ENCODE measurements around the gene CFL1. TPM values are rescaled to one million over a fixed set of nuclear protein-coding genes. Genes with fewer than 3 reads are reported as not detected.

CFL1 gene
- total and polyA plus RNA-seq, 2 of the 8 experiments (the other 6 are each of a cell fraction or from before 2014, with no cell fraction given) = 1,252 to 1,365 TPM

DNA sequence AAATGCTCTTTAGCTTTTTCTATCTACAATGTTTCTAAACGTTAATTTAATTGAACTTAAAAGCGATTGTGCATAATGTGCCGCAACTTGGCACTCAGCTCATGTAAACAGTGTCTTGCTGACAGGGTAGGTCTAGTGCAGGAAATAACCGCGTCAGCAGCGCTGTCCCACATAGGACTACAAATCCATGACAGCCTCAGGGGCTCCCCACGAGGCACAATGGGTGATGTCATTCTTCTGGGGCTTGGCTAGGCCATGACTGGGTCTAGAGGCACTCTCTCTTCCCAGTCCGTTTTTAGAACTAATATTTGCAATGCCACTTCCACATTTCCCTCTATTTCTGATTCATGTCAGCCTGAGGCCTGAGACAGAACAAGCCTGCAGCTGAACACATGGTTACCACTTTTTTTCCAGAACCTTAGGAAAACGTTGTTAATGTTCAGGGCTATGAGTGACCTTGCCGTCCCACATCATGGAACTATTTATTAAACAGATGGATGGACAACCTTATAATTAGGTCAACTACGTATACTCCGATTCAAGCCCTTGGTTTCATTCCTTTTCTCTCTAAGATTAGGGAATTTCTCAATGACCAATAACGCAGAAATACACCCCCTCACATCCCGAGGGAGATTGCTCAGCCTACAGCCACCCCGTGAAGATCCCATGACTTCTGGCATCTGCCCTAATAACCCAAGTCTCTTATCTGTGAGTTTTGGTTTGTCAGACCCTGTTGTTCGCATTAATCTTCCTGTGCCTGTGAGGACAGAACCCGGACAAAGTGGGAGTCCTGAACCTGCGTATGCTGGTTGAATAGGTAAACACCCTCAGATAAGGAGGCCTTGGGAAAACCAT is 43.6 kb downstream of the CFL1 start:
- H2BK15ac ChIP-seq (ENCODE audit: low read length) = no peak overlapping the region
- H2AK5ac ChIP-seq (ENCODE audit: low read depth, low read length) = no peak overlapping the region
- H3K36me3 ChIP-seq (ENCODE audit: control insufficient read depth in 2 of 4, insufficient read depth in 4 of 4, low read length in 3 of 4) = no peaks in the 10 kb centered on the region
- H3K4me3 ChIP-seq (ENCODE audit: extremely low read depth in 1 of 4, insufficient read depth in 2 of 4, low read depth in 3 of 4, low read length in 4 of 4) = no peak overlapping the region
- H3K23ac ChIP-seq (ENCODE audit: insufficient read length) = no peak overlapping the region
- no peak overlapping the region for H2BK12ac ChIP-seq (ENCODE audit: low read depth, low read length)
- no peak overlapping the region for H2BK120ac ChIP-seq (replicated peaks; ENCODE audit: low read depth, low read length)
- no peak overlapping the region for H4K8ac ChIP-seq (ENCODE audit: extremely low read depth, insufficient read depth, low read length)
- no peak overlapping the region for H2AFZ ChIP-seq (ENCODE audit: low read length)
- H2BK20ac ChIP-seq (ENCODE audit: low read length) = no peak overlapping the region
- CTCF ChIA-PET (ENCODE audit: partially characterized antibody) = interaction anchor here (0.6 to 19.6 kb wide), 6 partner anchors 12 to 677 kb away, joined by 3 to 347 read pairs (median 24); partner anchors contain the start of genes AP5B1, CCDC85B, FIBP and OVOL1
- H4K20me1 ChIP-seq (replicated peaks in 1 of 2; ENCODE audit: control insufficient read depth in 1 of 2, insufficient read depth in 2 of 2, low read length in 2 of 2) = peaks cover 0 to 5% of the 10 kb centered on the region in 2 experiments
- H3K56ac ChIP-seq (replicated peaks; ENCODE audit: insufficient read length, low read depth, low read length) = no peak overlapping the region
- H3K4ac ChIP-seq (replicated peaks; ENCODE audit: insufficient read length, low read depth, low read length) = no peak overlapping the region
- no peaks in the 10 kb centered on the region for H3K9me3 ChIP-seq (ENCODE audit: insufficient read depth in 2 of 2, low read depth in 1 of 2, low read length in 1 of 2)
- H3K14ac ChIP-seq (ENCODE audit: insufficient read length) = no peak overlapping the region
- no peak overlapping the region for H3K9ac ChIP-seq (replicated peaks in 1 of 4; ENCODE audit: extremely low read depth in 1 of 4, low read depth in 3 of 4, low read length in 3 of 4)
- no peaks in the 10 kb centered on the region for H3K79me2 ChIP-seq (ENCODE audit: control insufficient read depth in 1 of 2, insufficient read depth in 2 of 2, low read length in 2 of 2)
- no peak overlapping the region for H4K5ac ChIP-seq (ENCODE audit: insufficient read length, low read depth, low read length)
- H3K79me1 ChIP-seq (ENCODE audit: low read depth, low read length) = peaks cover 2% of the 10 kb centered on the region; the same call in 1 of the 2 replicates
- H3K27ac ChIP-seq (ENCODE audit: low read depth, low read length) = no peak overlapping the region
- DNase-seq (ENCODE audit: low read depth in 1 of 2, low spot score in 2 of 2) (no peak), FAIRE-seq (no peak)
- 0 out of 2 replicates have a peak, but pooled peaks cover 1% of the 10 kb centered on the region for H3K23me2 ChIP-seq (ENCODE audit: low read depth, low read length)
- H4K91ac ChIP-seq (replicated peaks; ENCODE audit: insufficient read length, low read length) = no peak overlapping the region
- H3K4me2 ChIP-seq (ENCODE audit: insufficient read depth in 1 of 2, low read depth in 2 of 2, low read length in 2 of 2) = no peak overlapping the region
- H3K18ac ChIP-seq (ENCODE audit: extremely low read depth, low read length) = no peak overlapping the region
- no peaks in the 10 kb centered on the region for H3K4me1 ChIP-seq (replicated peaks in 1 of 4; ENCODE audit: control insufficient read depth in 3 of 4, insufficient read depth in 4 of 4, low read length in 3 of 4)
- 87% methylated on average over 17 of the region's 18 CpGs; no CpG with 5 or more reads in 1 of the 2 experiments for WGBS, 2 experiments (ENCODE audit: extremely low coverage in 1 of 2, insufficient coverage in 1 of 2, insufficient read length in 1 of 2, insufficient replicate concordance in 2 of 2, low coverage in 1 of 2, low lambda C conversion rate in 2 of 2, missing lambda C conversion rate in 1 of 2)
- peaks cover 0 to 11% (median 4%) of the 10 kb centered on the region in 4 experiments; a peak in 5 of 7 replicates for H3K27me3 ChIP-seq (replicated peaks in 1 of 4; ENCODE audit: control insufficient read depth in 3 of 4, extremely low read depth in 1 of 4, insufficient read depth in 3 of 4, low read length in 3 of 4)
- POLR2A ChIA-PET (ENCODE audit: partially characterized antibody) = interaction anchor here (1.3 kb wide), 1 partner anchor 44 kb away, joined by 3 read pairs; the partner anchor contains the start of gene CFL1
- H2BK5ac ChIP-seq (ENCODE audit: low read depth, low read length) = no peak overlapping the region
- TF ChIP-seq, protein P1, sequence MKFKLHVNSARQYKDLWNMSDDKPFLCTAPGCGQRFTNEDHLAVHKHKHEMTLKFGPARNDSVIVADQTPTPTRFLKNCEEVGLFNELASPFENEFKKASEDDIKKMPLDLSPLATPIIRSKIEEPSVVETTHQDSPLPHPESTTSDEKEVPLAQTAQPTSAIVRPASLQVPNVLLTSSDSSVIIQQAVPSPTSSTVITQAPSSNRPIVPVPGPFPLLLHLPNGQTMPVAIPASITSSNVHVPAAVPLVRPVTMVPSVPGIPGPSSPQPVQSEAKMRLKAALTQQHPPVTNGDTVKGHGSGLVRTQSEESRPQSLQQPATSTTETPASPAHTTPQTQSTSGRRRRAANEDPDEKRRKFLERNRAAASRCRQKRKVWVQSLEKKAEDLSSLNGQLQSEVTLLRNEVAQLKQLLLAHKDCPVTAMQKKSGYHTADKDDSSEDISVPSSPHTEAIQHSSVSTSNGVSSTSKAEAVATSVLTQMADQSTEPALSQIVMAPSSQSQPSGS (IDR thresholded peaks at IDR 0.05; ENCODE audit: low read length) = no peak

Measured in H1 (cell line).